ENCODE data around the gene JAKMIP2.

JAKMIP2 gene

DNA sequence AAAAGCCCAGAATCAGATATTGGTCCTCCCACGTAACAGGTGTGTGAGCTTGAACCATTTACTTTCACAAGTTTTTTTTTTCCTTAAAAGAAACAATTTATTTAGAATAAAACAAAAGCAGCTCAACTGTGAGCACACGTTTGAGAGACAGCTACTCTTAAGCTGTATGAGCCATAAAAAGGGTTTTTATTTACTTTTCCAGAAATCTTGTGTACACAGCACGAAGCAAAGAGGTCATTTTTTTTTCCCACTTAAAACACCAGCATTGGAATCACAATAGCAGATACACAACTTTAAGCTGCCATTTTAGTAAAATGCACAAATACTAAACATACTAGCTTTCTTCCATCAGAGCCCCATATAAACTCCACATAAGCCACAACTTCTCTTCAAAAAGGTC lies 44.6 kb downstream of the JAKMIP2 start:
- TF ChIP-seq CREB5 (CRISPR knock-in tag; IDR thresholded peaks at IDR 0.05; ENCODE audit: low read depth) = no peak
- no peak for TF ChIP-seq BACH2 (CRISPR knock-in tag; IDR thresholded peaks at IDR 0.05; ENCODE audit: borderline replicate concordance)
- TF ChIP-seq ARNTL (CRISPR knock-in tag; IDR thresholded peaks at IDR 0.05; ENCODE audit: borderline replicate concordance, low read depth) = no peak
- TF ChIP-seq ZNF565 (CRISPR knock-in tag; conservative IDR thresholded peaks at IDR 0.05; ENCODE audit: low read depth) = no peak
- no peak for TF ChIP-seq ZNF8 (CRISPR knock-in tag; IDR thresholded peaks at IDR 0.05)
- no peak for TF ChIP-seq RARB (CRISPR knock-in tag; IDR thresholded peaks at IDR 0.05)
- no peak for ATAC-seq

GRCh38 chr5:147735621-147736125 lies 46.9 kb downstream of the JAKMIP2 start:
- no peak for ATAC-seq
- TF ChIP-seq GLIS3 (CRISPR knock-in tag; IDR thresholded peaks at IDR 0.05) (no peak), BACH2 (CRISPR knock-in tag; IDR thresholded peaks at IDR 0.05; ENCODE audit: borderline replicate concordance) (no peak), ZNF8 (CRISPR knock-in tag; IDR thresholded peaks at IDR 0.05) (no peak), TCF4 (CRISPR knock-in tag; IDR thresholded peaks at IDR 0.05; ENCODE audit: borderline replicate concordance) (no peak), POU6F1 (CRISPR knock-in tag; IDR thresholded peaks at IDR 0.05; ENCODE audit: borderline replicate concordance, low read depth) (no peak), CSDC2 (CRISPR knock-in tag; IDR thresholded peaks at IDR 0.05) (no peak), PPARA (CRISPR knock-in tag; IDR thresholded peaks at IDR 0.05; ENCODE audit: borderline replicate concordance) (no peak), SNAI2 (CRISPR knock-in tag; IDR thresholded peaks at IDR 0.05) (no peak), CREB5 (CRISPR knock-in tag; IDR thresholded peaks at IDR 0.05; ENCODE audit: low read depth) (no peak), RARB (CRISPR knock-in tag; IDR thresholded peaks at IDR 0.05) (no peak), ZFP3 (CRISPR knock-in tag; IDR thresholded peaks at IDR 0.05) (no peak), ARNTL (CRISPR knock-in tag; IDR thresholded peaks at IDR 0.05; ENCODE audit: borderline replicate concordance, low read depth) (no peak), ZNF565 (CRISPR knock-in tag; conservative IDR thresholded peaks at IDR 0.05; ENCODE audit: low read depth) (no peak)
- TF ChIP-seq, protein P1, sequence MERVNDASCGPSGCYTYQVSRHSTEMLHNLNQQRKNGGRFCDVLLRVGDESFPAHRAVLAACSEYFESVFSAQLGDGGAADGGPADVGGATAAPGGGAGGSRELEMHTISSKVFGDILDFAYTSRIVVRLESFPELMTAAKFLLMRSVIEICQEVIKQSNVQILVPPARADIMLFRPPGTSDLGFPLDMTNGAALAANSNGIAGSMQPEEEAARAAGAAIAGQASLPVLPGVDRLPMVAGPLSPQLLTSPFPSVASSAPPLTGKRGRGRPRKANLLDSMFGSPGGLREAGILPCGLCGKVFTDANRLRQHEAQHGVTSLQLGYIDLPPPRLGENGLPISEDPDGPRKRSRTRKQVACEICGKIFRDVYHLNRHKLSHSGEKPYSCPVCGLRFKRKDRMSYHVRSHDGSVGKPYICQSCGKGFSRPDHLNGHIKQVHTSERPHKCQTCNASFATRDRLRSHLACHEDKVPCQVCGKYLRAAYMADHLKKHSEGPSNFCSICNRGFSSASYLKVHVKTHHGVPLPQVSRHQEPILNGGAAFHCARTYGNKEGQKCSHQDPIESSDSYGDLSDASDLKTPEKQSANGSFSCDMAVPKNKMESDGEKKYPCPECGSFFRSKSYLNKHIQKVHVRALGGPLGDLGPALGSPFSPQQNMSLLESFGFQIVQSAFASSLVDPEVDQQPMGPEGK (CRISPR knock-in tag; IDR thresholded peaks at IDR 0.05; ENCODE audit: borderline replicate concordance) = no peak
- TF ChIP-seq, protein P2, sequence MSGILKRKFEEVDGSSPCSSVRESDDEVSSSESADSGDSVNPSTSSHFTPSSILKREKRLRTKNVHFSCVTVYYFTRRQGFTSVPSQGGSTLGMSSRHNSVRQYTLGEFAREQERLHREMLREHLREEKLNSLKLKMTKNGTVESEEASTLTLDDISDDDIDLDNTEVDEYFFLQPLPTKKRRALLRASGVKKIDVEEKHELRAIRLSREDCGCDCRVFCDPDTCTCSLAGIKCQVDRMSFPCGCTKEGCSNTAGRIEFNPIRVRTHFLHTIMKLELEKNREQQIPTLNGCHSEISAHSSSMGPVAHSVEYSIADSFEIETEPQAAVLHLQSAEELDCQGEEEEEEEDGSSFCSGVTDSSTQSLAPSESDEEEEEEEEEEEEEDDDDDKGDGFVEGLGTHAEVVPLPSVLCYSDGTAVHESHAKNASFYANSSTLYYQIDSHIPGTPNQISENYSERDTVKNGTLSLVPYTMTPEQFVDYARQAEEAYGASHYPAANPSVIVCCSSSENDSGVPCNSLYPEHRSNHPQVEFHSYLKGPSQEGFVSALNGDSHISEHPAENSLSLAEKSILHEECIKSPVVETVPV (CRISPR knock-in tag; IDR thresholded peaks at IDR 0.05) = no peak
- TF ChIP-seq, protein P3, sequence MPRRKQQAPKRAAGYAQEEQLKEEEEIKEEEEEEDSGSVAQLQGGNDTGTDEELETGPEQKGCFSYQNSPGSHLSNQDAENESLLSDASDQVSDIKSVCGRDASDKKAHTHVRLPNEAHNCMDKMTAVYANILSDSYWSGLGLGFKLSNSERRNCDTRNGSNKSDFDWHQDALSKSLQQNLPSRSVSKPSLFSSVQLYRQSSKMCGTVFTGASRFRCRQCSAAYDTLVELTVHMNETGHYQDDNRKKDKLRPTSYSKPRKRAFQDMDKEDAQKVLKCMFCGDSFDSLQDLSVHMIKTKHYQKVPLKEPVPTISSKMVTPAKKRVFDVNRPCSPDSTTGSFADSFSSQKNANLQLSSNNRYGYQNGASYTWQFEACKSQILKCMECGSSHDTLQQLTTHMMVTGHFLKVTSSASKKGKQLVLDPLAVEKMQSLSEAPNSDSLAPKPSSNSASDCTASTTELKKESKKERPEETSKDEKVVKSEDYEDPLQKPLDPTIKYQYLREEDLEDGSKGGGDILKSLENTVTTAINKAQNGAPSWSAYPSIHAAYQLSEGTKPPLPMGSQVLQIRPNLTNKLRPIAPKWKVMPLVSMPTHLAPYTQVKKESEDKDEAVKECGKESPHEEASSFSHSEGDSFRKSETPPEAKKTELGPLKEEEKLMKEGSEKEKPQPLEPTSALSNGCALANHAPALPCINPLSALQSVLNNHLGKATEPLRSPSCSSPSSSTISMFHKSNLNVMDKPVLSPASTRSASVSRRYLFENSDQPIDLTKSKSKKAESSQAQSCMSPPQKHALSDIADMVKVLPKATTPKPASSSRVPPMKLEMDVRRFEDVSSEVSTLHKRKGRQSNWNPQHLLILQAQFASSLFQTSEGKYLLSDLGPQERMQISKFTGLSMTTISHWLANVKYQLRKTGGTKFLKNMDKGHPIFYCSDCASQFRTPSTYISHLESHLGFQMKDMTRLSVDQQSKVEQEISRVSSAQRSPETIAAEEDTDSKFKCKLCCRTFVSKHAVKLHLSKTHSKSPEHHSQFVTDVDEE (CRISPR knock-in tag; IDR thresholded peaks at IDR 0.05) = no peak

DNA sequence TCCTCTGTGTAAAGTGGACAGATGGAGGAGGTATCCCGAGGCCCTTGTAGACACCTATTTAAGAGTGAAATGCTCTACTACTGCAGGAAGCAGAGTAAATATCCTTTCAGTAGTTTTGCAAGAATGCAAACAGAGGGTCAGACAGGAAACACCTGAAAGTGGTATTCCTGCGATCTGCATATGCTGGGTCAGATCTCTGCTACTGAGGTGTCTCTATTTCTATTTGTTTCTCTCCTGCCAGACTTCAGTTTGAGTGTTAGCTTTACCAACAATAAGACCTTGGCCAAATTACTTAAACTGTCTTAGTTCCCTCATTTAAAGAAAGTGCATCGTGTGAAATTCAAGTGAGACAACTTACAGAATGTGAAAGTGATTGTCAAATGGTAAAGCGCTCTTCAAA lies 47.6 kb downstream of the JAKMIP2 start:
- ATAC-seq = no peak
- TF ChIP-seq ISL1 (CRISPR knock-in tag; IDR thresholded peaks at IDR 0.05) (no peak), ZFP30 (CRISPR knock-in tag; IDR thresholded peaks at IDR 0.05) (no peak), OSR1 (CRISPR knock-in tag; IDR thresholded peaks at IDR 0.05) (no peak)

Measured in SK-N-SH treated with all-trans-retinoic acid at 6 μM for 48 hours (cell line).